MM.1S (cell line): ENCODE results near the gene ZEB2.

ENCODE experiments used
- CTCF ChIP-seq: fragments of 300-600 bp; sonication (generic); IDR thresholded peaks from 2 replicates; pipeline ENCODE4 v1.5.1; 2016; ENCODE audit warnings: antibody characterized with exemption, low read length, mixed read lengths
- EZH2 ChIP-seq: fragments of 300-600 bp; sonication (generic); optimal IDR thresholded peaks from 2 replicates; pipeline ENCODE3; 2017; ENCODE audit warnings: low read depth, mild to moderate bottlenecking, antibody characterized with exemption, low read length, mixed read lengths
- EZH2phosphoT487 ChIP-seq: fragments of 300-600 bp; sonication (generic); IDR thresholded peaks from 2 replicates; pipeline ENCODE4 v1.6.1; 2018; ENCODE audit warnings: antibody characterized with exemption, low read length

- TF ChIP-seq EZH2 (no peak), CTCF (no peak), EZH2phosphoT487 (no peak)
Measured at GRCh38 chr2:144511937-144512336, 8.0 kb downstream of the ZEB2 start.
